Adrenal gland (tissue), 5 donors: ENCODE results near the gene GIMAP7.

Source experiments
- CTCF ChIP-seq, 6 experiments: fragments of 450-650 bp in 4 of 6; fragments of 200-600 bp in 2 of 6; sonication (generic) in 1 of 6; IDR thresholded peaks; 1 replicate in 5 of 6; 2 replicates in 1 of 6; pipeline versions ENCODE4 v1.5.1 to v1.8.0; 2016 to 2021; ENCODE audit warnings: antibody characterized with exemption in 6 of 6, mild to moderate bottlenecking in 2 of 6, moderate library complexity in 1 of 6
- POLR2A ChIP-seq, 2 donors: fragments of 450-650 bp; IDR thresholded peaks; one replicate each; pipeline ENCODE4 v1.6.1; 2017; ENCODE audit warnings: antibody characterized with exemption in 2 of 2, mild to moderate bottlenecking in 2 of 2, moderate library complexity in 1 of 2
- donor health status: DM: no; HTN: no; CAD: no.

DNA sequence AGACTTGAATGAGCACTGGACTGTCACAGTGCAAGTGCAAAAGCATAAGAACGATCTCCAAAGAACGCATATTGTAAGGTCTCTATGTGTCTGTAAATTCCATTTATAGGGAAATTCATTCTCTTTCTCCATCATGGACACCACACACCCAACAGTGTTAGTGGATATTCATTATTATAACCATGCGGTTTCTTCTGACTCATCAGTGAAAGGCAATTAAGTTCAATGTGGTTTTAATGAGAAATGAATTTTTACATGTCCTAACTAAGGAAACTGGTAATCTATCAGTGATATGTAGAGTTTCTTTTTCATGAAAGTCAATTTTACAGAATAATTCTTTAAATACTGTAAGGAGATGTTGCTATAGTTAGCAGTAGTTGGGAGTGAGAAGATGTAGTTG, 38.4 kb upstream of the GIMAP7 start:
- TF ChIP-seq CTCF (IDR thresholded peaks at IDR 0.05): no peak
- TF ChIP-seq POLR2A (IDR thresholded peaks at IDR 0.05): no peak
